Stimulated activated CD8-positive, alpha-beta memory T cell treated with anti-CD3 and anti-CD28 coated beads, Interleukin-12 subunit alpha, Interleukin-12 subunit beta, amount 100 ng/mL, for 24 hours (primary cell): Measurements from ENCODE around the gene TPP2.

Source experiments
- DNase-seq: peaks from one replicate; pipeline ENCODE4 v3.0.0-alpha.2; 2020; ENCODE audit errors: extremely low read depth

Gene TPP2

DNA sequence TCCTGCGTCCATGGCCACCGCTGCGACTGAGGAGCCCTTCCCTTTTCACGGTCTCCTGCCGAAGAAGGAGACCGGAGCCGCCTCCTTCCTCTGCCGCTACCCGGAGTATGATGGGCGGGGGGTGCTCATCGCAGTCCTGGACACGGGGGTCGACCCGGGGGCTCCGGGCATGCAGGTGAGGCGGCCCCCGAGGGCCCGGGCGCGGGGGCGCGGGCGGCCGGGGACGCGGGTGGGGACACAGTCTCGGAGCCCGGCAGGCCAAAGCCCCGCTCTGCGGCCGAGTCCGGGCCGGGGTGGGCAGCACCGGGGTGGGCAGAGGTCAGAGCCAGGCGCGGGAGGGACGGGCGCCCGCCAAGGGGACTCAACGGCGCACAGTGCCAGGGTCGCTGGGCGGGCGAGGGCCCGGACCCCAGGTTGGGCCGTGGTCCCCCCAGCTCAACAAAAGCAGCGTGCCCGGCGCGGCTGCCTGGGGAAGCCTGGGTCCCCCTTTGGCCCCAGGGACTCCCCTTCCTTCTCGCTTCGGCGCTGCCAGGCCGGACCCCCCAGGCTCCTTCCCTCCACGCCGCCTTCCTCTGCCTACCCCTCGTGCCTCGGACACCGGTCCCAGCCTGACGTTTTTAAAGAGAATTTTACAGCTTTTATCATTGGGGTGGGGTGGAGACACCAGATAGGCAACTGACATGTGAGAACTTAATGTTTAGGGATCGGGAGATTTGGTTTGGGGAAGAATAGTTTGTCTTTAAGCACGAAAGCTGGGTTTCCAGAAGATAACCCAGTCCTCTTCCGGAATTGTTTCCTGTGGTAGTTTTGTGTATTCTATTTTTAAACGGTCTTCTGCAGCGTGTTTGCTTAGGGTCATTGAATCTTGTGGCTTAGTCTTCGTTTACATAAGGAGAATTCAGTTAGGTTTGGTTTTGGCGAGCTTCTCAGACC, 509 bp downstream of the TPP2 start:
- DNase-seq = no peak

DNA sequence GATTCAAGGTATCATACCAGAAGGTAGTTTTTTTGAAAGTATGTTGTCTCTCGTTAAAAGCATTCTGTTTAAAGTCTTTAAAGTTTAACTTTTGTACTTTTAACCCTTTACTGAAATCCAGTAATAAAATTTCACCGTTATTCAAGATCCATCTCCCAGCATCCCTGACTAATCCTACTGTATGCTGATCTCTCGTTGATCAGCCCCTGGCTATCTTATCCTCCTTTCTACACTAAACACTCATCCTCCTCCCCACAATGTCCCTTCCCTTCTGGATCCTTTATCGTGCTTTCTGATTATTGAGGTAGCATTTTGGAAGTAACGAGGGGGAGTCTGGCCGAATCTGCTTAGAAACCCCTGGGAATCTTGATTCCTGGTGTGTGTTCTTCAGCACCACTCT, 1.3 kb downstream of the TPP2 start:
- no peak for DNase-seq

GRCh38 chr13:102599426-102600012, 2.7 kb downstream of the TPP2 start:
- DNase-seq = no peak

GRCh38 chr13:102606537-102607309, 9.9 kb downstream of the TPP2 start:
- no peak for DNase-seq

DNA sequence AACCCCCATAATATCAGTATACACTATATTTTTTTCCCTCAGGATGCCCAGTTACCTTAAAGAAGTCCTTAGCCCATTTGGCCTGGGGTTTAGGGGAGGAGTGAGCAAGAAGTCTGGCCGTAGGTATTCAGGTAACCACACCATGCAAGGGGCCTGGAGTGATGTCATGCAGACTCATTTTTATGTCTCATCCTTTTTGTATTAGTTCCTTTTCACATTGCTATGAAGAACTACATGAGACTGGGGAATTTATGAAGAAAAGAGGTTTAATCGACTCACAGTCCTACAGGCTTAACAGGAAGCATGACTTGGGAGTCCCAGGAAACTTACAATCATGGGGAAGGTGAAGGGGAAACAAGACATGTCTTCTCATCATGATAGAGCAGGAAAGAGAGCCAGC, 12.2 kb downstream of the TPP2 start:
- DNase-seq = no peak

- no peak for DNase-seq
Observed at GRCh38 chr13:102609696-102610095, 12.9 kb downstream of the TPP2 start.

DNA sequence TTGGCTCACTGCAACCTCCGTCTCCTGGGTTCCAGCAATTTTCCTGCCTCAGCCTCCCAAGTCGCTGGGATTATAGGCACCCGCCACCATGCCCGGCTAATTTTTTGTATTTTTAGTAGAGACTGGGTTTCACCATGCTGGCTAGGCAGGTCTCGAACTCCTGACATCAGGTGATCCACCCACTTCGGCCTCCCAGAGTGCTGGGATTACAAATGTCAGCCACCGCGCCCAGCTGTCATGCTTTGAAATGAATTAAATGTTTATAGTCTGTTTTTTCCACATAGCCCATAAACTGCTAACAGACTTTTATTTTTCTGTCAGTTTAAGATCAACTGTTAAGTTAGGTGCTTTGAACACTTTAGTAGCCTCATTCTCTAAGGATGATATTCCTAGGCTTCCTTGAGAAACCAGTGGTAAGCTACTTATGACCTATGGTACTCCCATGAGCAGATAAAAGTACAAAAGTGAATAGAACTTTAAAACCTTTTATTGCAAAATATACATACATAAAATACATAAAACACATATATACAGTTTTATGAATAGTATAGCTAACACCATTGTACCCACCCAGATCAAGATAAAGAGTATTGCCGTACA, 13.6 kb downstream of the TPP2 start:
- DNase-seq = no peak

- no peak for DNase-seq
Observed at GRCh38 chr13:102617697-102618350, 21.0 kb downstream of the TPP2 start.

GRCh38 chr13:102620516-102620915, 23.7 kb downstream of the TPP2 start:
- no peak for DNase-seq

DNA sequence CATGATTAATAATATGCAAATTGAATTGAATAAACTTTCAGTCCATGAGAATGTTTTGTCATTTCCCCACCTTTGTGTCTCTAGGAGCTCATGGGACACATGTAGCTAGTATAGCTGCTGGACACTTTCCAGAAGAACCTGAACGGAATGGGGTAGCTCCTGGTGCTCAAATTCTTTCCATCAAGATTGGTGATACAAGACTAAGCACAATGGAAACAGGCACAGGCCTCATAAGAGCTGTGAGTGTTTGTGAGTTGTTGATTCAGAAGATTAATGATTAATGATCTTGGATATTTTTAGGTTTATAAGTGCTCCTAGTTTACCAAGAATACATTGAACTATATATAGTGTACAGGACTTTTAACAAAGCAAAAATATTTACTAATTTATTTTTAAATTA, 30.1 kb downstream of the TPP2 start:
- DNase-seq = no peak

DNA sequence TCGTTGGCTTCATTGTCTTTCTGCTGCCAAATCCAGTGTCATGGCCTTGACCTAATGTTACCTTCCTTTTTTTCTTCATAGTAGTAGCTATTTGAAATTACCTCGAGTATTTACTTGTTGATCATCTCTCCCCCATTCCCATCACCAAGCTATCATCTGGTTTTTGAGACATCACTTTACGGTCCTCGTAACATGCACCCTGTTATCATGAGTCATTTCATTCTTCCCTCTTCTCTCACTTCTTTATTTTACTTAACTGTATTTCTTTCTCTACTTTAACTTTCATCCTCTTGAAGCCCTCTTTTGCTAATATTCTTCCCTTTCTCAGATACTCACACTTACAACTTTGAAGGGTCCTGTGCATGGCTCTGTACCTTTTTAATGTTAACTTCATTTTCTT, 31.8 kb downstream of the TPP2 start:
- no peak for DNase-seq

GRCh38 chr13:102631198-102631597, 34.4 kb downstream of the TPP2 start:
- no peak for DNase-seq

DNA sequence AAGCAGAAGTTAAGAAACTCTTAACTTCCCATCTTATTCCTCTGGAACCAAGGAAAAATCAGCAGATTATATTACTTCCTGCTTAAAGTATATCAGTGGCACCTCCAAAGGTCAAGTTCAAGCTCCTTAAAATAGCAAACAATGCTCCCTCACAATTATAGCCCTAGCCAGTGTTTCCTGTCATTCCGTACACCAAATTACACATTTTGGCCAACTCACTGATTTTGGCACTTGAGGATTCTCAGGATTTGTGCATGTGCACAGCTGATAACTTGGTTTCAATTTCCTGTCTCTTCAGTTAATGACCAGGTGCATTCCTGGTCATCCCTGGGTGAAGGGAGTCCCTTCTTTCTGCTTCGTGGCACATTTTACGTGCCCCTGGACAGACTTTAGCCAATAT, 42.0 kb downstream of the TPP2 start:
- DNase-seq = no peak

- DNase-seq = no peak
Observed at GRCh38 chr13:102642029-102642428, 45.2 kb downstream of the TPP2 start.

- DNase-seq = no peak
Observed at GRCh38 chr13:102642475-102642874, 45.7 kb downstream of the TPP2 start.

- DNase-seq = no peak
Observed at GRCh38 chr13:102643656-102644055, 46.9 kb downstream of the TPP2 start.

- DNase-seq = no peak
Observed at GRCh38 chr13:102645701-102646100, 48.9 kb downstream of the TPP2 start.

DNA sequence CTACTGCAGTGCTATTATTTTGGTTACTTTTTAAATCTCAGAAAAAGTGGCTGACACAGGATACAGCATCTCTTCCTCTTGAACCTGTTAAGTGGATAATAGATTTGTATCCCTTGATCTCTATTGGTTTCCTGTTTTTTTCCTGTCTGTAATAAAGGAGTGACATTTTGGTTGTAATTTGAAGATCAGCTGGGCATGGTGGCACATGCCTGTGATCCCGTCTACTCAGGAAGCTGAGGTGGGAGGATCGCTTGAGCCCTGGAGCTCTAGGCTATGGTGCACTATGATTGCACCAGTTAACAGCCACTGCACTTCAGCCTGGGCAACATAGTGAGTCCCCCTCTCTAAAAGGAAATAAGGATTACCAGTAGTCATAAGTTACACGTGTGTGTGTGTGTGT, 51.3 kb downstream of the TPP2 start:
- no peak for DNase-seq

DNA sequence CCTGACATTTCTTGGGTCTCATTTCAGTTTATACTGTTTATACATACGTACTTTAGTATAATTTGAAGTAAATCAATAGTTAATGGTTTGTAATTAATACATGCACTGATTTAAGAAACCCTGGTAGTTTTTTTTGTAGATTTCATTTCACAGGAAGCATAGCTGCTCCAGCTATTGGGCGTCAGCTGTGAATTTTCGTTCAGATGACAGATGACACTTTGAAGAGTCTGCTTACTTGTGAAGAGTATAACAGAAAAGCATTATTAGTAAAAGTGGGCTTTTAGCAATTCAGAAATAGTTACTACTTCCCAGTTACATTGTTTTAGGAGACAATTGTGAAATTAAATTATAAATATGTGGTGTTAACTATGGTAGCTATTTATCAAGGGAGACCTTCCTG, 53.7 kb downstream of the TPP2 start:
- DNase-seq = no peak

- no peak for DNase-seq
Observed at GRCh38 chr13:102651392-102651791, 54.6 kb downstream of the TPP2 start.

DNA sequence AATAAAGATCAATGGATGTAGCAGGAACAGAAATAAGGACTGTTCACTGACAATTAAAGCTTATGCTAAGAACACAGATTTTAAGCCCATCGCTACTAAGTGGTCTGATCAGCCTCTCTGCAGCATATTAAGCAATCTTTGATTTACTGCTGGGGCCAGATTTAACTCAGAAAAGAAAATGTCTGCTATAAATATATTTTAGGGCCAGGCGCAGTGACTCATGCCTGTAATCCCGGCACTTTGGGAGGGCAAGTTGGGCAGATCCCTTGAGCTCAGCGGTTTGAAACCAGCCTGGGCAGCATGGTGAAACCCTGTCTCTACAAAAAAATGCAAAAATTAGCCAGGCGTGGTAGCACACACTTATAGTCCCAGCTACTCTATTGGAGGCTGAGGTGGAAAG, 55.1 kb downstream of the TPP2 start:
- DNase-seq = no peak

GRCh38 chr13:102654756-102655155, 58.0 kb downstream of the TPP2 start:
- no peak for DNase-seq
